ENCODE measurements around the gene CPNE7.
"Not testable (repeated sequence)": the region's sequence is repeated elsewhere in the genome, so short reads cannot be mapped to it uniquely, and the experiment has no call there.

The CPNE7 gene

GRCh38 chr16:89620406-89620841 is 44.9 kb downstream of the CPNE7 start:
- in situ Hi-C loops (cut with HindIII; ENCODE audit: low sequenced_read_pairs), result no loop called here

- in situ Hi-C loops (cut with HindIII; ENCODE audit: low sequenced_read_pairs), result no loop called here
Observed at GRCh38 chr16:89621136-89621697, 45.7 kb downstream of the CPNE7 start.

DNA sequence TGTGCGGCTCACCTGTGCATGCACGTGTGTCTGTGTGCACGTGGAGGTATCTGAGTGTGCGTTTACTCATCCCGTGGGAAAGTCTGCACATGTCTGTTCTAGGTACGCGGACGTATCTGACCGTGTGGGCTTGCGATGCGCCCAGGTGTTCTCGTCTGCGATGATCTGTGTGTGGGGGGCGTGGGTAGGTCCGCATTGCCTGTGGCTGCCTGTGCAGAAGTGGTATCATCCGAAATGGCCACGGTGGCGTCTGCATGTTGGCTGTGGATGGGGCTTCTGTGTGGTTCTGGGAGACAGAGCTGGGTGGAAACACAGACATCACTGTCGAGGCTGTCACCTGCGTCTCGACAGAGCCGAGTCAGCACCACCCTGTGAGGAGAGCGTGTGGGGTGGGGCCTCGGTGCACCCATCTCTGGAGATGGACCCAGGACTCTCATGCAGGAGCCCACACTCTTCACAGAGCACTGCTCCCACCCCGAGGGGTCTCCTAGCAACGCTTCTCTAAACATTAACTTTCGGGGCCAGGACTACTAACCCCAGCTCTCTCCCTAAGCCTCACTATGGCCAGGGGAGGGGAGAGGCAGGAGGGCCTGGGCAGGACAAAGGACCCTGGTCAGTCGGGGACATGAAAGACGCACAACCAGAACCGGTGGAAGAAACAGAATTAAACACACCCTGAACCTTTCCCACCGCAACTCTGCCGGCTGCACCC is 46.3 kb downstream of the CPNE7 start:
- in situ Hi-C loops (cut with HindIII; ENCODE audit: low sequenced_read_pairs), result no loop called here

GRCh38 chr16:89623511-89624261 is 48.1 kb downstream of the CPNE7 start:
- in situ Hi-C loops (cut with HindIII; ENCODE audit: low sequenced_read_pairs), result no loop called here

DNA sequence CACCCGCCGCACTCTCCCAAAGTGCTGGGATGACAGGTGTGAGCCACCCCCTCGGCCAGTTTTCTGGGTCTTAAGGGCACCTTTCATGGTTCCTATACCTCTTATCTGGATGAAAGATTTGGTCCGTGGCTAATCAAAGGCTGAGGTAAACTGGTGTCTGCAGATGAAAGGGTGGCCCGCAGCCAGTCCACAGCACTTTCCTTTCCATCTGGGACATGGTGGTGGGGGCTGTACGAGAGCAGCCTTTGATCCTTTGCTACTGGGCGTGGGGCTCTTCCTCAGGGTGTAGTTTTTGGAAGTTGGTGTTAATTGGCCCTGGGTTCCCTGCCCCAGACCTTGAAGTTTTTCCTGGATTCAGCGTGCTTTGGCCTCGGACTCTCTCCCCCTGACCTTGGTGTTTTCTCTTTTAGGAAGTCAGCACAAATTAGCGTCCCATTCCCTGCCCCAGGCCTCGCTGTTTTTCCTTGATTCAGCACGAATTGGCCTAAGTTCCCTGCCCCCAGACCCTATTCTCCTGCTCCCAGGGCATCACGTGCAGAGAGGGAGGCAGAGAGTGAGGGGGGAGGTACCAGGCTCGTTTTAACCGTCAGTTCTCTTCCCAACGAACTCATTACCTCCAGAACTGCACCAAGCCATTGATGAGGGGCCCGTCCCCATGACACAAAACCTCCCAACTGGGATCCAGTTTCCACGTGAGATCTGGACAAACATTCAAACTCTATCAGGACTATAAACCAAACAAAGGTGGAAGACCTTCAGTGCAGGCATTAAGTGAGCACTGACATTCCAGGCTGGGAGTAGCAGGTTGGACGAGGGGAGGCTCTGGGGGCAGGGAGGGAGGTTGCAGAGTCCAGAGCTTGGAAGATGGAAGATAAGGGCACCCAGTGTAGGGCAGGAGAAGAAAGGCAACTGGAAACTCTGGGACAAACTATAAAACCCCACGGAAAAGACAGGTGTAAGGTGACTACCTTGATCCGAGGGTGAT is 49.5 kb downstream of the CPNE7 start:
- in situ Hi-C loops (cut with HindIII; ENCODE audit: low sequenced_read_pairs), result no loop called here

DNA sequence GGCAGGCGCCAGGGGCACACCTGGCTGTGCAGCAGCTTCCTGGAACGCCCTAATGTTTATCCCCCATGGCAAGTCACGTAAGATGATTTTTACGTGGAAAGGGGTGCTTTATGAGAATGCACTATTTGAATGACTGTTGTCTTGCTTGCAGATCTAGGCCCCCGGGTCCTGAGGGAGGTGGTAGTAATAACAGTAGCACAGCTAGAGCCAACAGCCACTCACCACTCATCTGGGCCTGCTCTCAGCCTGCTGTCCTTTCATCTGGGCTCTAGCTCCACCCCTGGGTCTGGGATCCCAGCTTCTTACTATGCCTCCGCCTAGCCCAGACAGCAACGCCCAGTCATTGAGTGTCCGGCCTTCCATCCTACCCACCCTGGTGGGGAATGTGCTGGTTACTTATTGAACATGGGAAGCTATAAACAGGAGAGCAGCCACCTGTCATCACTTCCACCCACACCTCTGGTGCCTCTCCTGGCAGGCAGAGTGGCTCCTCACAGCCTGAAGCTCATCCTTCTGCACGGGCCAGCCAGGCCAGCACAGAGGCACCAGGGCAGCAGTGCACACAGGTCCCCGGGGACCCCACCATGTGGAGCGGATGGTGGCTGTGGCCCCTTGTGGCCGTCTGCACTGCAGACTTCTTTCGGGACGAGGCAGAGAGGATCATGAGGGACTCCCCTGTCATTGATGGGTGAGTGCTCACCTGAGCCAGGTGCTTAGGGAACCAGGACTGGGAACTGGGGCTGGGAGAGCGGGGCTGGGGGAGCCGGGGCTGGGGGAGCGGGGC is 54.5 kb downstream of the CPNE7 start:
- in situ Hi-C loops (cut with HindIII; ENCODE audit: low sequenced_read_pairs), result no loop called here

DNA sequence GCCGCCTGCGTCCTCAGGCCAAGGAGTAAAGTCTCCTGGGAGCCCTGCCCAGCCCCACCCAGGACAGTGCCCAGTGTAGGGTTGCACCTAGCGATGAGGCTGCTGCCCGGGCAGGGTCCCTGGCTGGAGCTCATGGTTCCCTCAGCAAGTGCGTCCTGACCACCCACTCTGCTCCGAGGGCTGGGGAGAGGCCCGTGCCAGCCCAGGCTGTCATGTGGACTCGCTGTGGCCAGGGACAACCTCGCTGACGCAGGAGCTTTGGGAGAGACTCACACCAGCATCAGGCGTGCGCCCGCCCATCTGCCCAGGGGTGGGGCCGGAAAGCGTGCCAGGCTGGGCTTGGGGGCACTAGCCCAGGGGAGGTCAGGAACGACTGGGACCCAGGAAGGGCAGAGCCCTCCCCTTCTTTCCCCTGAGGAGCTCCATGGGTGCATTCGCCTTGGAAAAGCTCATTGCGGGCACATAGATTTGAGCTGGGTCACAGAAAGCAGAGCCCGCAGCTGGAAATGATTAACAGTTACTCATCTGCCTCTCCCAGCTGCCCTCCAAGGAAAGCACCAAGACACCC is 57.6 kb downstream of the CPNE7 start:
- in situ Hi-C loops (cut with HindIII; ENCODE audit: low sequenced_read_pairs), result no loop called here

GRCh38 chr16:89634463-89635385 is 59.2 kb downstream of the CPNE7 start:
- in situ Hi-C loops (cut with HindIII; ENCODE audit: low sequenced_read_pairs), result not testable (repeated sequence)

GRCh38 chr16:89636663-89637062 is 61.1 kb downstream of the CPNE7 start:
- in situ Hi-C loops (cut with HindIII; ENCODE audit: low sequenced_read_pairs), result no loop called here

- in situ Hi-C loops (cut with HindIII; ENCODE audit: low sequenced_read_pairs), result no loop called here
Observed at GRCh38 chr16:89637379-89637778, 61.8 kb downstream of the CPNE7 start.

DNA sequence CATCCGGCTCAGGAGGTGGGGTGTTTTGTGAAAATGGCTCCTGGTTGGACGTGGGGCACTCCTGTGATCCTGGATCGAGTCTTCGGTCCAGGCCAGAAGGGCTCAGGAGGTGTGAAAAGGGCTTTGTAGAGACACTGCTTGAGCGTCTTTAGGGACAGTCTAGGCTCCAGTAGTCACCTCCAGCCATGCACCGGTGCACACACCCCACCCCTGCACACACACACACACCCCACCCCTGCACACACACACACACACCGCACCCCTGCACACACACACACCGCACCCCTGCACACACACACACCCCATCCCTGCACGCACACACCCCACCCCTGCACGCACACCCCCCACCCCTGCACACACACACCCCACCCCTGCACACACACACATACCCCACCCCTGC is 62.9 kb downstream of the CPNE7 start:
- in situ Hi-C loops (cut with HindIII; ENCODE audit: low sequenced_read_pairs), result no loop called here

DNA sequence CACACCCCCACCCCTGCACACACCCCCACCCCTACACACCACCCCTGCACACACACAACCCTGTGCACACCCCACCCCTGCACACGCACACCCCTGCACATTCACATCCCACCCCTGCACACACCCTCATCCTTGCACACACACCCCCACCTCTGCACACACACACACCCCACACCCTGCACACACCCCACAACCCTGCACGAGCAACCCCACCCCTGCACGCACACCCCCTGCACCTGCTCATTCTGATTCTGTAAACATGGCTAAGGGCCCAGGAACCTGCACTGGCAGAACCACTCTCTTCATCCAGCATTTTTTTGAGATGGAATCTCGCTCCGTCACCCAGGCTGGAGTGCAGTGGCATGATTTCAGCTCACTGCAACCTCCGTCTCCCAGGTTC is 63.8 kb downstream of the CPNE7 start:
- in situ Hi-C loops (cut with HindIII; ENCODE audit: low sequenced_read_pairs), result no loop called here

- in situ Hi-C loops (cut with HindIII; ENCODE audit: low sequenced_read_pairs), result no loop called here
Observed at GRCh38 chr16:89641458-89642119, 66.0 kb downstream of the CPNE7 start.

- in situ Hi-C loops (cut with HindIII; ENCODE audit: low sequenced_read_pairs), result no loop called here
Observed at GRCh38 chr16:89642574-89642973, 67.0 kb downstream of the CPNE7 start.

DNA sequence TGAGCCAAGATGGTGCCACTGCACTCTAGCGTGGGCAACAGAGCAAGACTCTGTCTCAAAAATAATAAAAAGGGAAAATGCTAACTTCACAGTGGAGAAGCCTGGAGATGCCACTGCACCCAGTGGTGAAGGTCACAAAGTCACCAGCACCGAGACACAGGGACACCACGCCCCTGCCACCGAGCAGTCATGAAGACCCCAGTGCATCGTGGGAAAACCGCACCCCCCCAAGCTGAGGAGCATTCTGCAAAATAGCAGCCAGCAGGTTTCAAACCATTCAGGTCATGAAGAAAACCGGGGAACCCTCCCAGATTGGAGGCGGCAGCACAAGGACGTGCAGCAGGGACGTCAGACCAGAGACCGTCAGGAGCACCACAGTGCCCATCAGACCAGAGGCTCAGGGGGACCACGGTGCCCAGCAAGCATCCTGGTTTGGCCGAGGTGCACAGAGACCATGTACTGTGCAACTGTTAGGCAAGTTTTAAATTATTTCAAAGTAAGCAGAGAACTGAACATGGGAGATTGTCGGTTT is 68.3 kb downstream of the CPNE7 start:
- in situ Hi-C loops (cut with HindIII; ENCODE audit: low sequenced_read_pairs), result no loop called here

DNA sequence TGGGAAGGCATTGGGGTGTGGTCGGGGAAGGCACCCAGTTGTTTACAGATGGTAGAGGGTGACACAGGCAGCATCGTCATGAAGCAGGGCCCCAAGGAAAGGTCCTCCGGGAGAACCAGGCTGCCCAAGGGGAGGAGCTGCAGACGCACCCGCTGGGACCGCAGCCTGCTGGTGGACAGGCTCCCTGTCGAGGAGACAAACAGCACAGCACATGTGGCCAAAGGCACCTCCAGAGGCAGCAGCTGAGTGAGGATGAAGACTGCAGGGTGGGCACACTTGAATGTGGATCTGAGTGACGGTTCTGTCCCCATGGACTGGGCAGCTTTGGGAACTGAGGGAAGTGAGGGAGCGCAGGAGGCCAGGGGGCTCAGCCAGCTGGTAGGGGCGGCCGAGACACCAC is 69.6 kb downstream of the CPNE7 start:
- in situ Hi-C loops (cut with HindIII; ENCODE audit: low sequenced_read_pairs), result no loop called here

- in situ Hi-C loops (cut with HindIII; ENCODE audit: low sequenced_read_pairs), result no loop called here
Observed at GRCh38 chr16:89646270-89646669, 70.7 kb downstream of the CPNE7 start.
